Esophagus muscularis mucosa (tissue), 4 donors: ENCODE data around the gene UBE2E2. TPM values are rescaled to one million over a fixed set of nuclear protein-coding genes. Genes with fewer than 3 reads are reported as not detected.

ENCODE experiments used
- DNase-seq: peaks from one replicate; pipeline ENCODE4 v3.0.0-alpha.2; 2017; ENCODE audit errors: extremely low spot score
- H3K27ac ChIP-seq, 4 donors: fragments of 200-600 bp; sonication (generic); replicated peaks in 1 of 4; 1 replicate in 3 of 4; 2 replicates in 1 of 4; pipeline ENCODE4 v1.5.1; 2016 to 2019; ENCODE audit warnings: mild to moderate bottlenecking in 1 of 4
- H3K27me3 ChIP-seq, 4 donors: fragments of 200-600 bp; sonication (generic); one replicate each; pipeline versions ENCODE4 v1.5.1 to v1.6.0; 2016 to 2019
- H3K36me3 ChIP-seq, 4 donors: fragments of 200-600 bp; sonication (generic); one replicate each; pipeline ENCODE4 v1.5.1; 2016 to 2019
- H3K4me1 ChIP-seq, 4 donors: fragments of 200-600 bp; sonication (generic); one replicate each; pipeline ENCODE4 v1.5.1; 2016 to 2019
- H3K4me3 ChIP-seq, 4 donors: fragments of 200-600 bp; sonication (generic); 1 replicate in 2 of 4; 2 replicates in 2 of 4; pipeline ENCODE4 v1.5.1; 2016 to 2019; ENCODE audit warnings: mild to moderate bottlenecking in 4 of 4, moderate library complexity in 1 of 4
- H3K9me3 ChIP-seq, 4 donors: fragments of 200-600 bp; sonication (generic); 1 replicate in 3 of 4; 2 replicates in 1 of 4; pipeline ENCODE4 v1.5.1; 2016 to 2019
- EP300 ChIP-seq: sonication (generic); formaldehyde crosslinking; IDR thresholded peaks from one replicate; pipeline ENCODE4 v1.6.1; 2017; ENCODE audit warnings: antibody characterized with exemption
- POLR2A ChIP-seq: fragments of 450-650 bp; IDR thresholded peaks from one replicate; pipeline ENCODE4 v1.6.1; 2017; ENCODE audit warnings: antibody characterized with exemption, moderate library complexity, mild to moderate bottlenecking, low read depth
- POLR2AphosphoS5 ChIP-seq, 2 donors: sonication (generic); formaldehyde crosslinking; IDR thresholded peaks; one replicate each; pipeline ENCODE4 v1.6.1; 2017; ENCODE audit warnings: antibody characterized with exemption in 2 of 2
- WGBS: methylation state at CpG from one replicate; pipeline ENCODE4 v1.1.5; 2018; 5-methylcytosine and 5-hydroxymethylcytosine counted together
- intact Hi-C: fragments of 100-400 bp; cut with DNase I; formaldehyde crosslinking; loops from one replicate; pipeline ENCODE4 v1.15.1; 2023
- total RNA-seq, 4 donors: library from RNA; depleted of rRNA; stranded (reverse); fragments of >200 nt; gene quantifications; one replicate each; pipeline versions ENCODE4 v1.1.0 to v1.2.1, GENCODE V29; 2016
- TF ChIP-seq, protein P1 (sequence below), 3 experiments: fragments of 200-600 bp in 2 of 3; fragments of 450-650 bp in 1 of 3; sonication (generic) in 2 of 3; IDR thresholded peaks; one replicate each; pipeline ENCODE4 v1.5.1; 2017 to 2019; ENCODE audit warnings: antibody characterized with exemption in 3 of 3, mild to moderate bottlenecking in 2 of 3, moderate library complexity in 1 of 3

The UBE2E2 gene
- total RNA-seq, 4 donors from 2014 or later: 53.5 to 143 (median 90.3) TPM

- 89% methylated on average over 4 of the region's 4 CpGs for WGBS
- intact Hi-C loops: no loop called here
- H3K27me3 ChIP-seq: no peaks in the 10 kb centered on the region
- no peaks in the 10 kb centered on the region for H3K36me3 ChIP-seq
- H3K27ac ChIP-seq: no peak overlapping the region
- TF ChIP-seq, protein P1, sequence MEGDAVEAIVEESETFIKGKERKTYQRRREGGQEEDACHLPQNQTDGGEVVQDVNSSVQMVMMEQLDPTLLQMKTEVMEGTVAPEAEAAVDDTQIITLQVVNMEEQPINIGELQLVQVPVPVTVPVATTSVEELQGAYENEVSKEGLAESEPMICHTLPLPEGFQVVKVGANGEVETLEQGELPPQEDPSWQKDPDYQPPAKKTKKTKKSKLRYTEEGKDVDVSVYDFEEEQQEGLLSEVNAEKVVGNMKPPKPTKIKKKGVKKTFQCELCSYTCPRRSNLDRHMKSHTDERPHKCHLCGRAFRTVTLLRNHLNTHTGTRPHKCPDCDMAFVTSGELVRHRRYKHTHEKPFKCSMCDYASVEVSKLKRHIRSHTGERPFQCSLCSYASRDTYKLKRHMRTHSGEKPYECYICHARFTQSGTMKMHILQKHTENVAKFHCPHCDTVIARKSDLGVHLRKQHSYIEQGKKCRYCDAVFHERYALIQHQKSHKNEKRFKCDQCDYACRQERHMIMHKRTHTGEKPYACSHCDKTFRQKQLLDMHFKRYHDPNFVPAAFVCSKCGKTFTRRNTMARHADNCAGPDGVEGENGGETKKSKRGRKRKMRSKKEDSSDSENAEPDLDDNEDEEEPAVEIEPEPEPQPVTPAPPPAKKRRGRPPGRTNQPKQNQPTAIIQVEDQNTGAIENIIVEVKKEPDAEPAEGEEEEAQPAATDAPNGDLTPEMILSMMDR (IDR thresholded peaks at IDR 0.05): no peak
- TF ChIP-seq POLR2AphosphoS5 (IDR thresholded peaks at IDR 0.05) (no peak), POLR2A (no peak)
- H3K4me1 ChIP-seq: no peaks in the 10 kb centered on the region
- H3K9me3 ChIP-seq: peaks cover 0 to 2% (median 0%) of the 10 kb centered on the region in 4 donors
- H3K4me3 ChIP-seq: no peak overlapping the region
- DNase-seq: no peak
Observed at GRCh38 chr3:23474580-23475357, 271.6 kb downstream of the UBE2E2 start.

GRCh38 chr3:23475446-23475845 lies 272.3 kb downstream of the UBE2E2 start:
- H3K9me3 ChIP-seq: peaks cover 0 to 4% (median 0%) of the 10 kb centered on the region in 4 donors
- DNase-seq: no peak
- H3K27me3 ChIP-seq: no peaks in the 10 kb centered on the region
- H3K27ac ChIP-seq: no peak overlapping the region
- no peaks in the 10 kb centered on the region for H3K4me1 ChIP-seq
- H3K4me3 ChIP-seq: no peak overlapping the region
- H3K36me3 ChIP-seq: no peaks in the 10 kb centered on the region
- no peak for TF ChIP-seq EP300
- TF ChIP-seq, protein P1 (IDR thresholded peaks at IDR 0.05): no peak
- no peak for TF ChIP-seq POLR2A
- TF ChIP-seq POLR2AphosphoS5 (IDR thresholded peaks at IDR 0.05): no peak
- 100% methylated on average over 2 of the region's 2 CpGs for WGBS
- intact Hi-C loops: no loop called here

GRCh38 chr3:23479026-23479425 lies 275.9 kb downstream of the UBE2E2 start:
- no peaks in the 10 kb centered on the region for H3K36me3 ChIP-seq
- TF ChIP-seq, protein P1 (IDR thresholded peaks at IDR 0.05): no peak
- no peak for TF ChIP-seq POLR2AphosphoS5 (IDR thresholded peaks at IDR 0.05)
- no peak for TF ChIP-seq EP300
- no peak for TF ChIP-seq POLR2A
- no peak overlapping the region for H3K4me3 ChIP-seq
- H3K4me1 ChIP-seq: peaks cover 9 to 14% (median 12%) of the 10 kb centered on the region in 4 donors
- no peaks in the 10 kb centered on the region for H3K27me3 ChIP-seq
- no peak overlapping the region for H3K27ac ChIP-seq
- no peak for DNase-seq
- WGBS: 100% methylated on average over 2 of the region's 3 CpGs
- intact Hi-C loops: no loop called here
- peaks cover 0 to 4% (median 0%) of the 10 kb centered on the region in 4 donors for H3K9me3 ChIP-seq

GRCh38 chr3:23479615-23480328 lies 276.6 kb downstream of the UBE2E2 start:
- 100% methylated on average over 4 of the region's 7 CpGs for WGBS
- H3K27ac ChIP-seq: no peak overlapping the region
- no peaks in the 10 kb centered on the region for H3K36me3 ChIP-seq
- intact Hi-C loops: no loop called here
- TF ChIP-seq, protein P1 (IDR thresholded peaks at IDR 0.05): no peak
- TF ChIP-seq POLR2A: no peak
- no peak for TF ChIP-seq POLR2AphosphoS5 (IDR thresholded peaks at IDR 0.05)
- no peak for TF ChIP-seq EP300
- H3K4me1 ChIP-seq: peaks cover 9 to 14% (median 12%) of the 10 kb centered on the region in 4 donors
- H3K9me3 ChIP-seq: peaks cover 0 to 4% (median 0%) of the 10 kb centered on the region in 4 donors
- DNase-seq: no peak
- no peaks in the 10 kb centered on the region for H3K27me3 ChIP-seq
- no peak overlapping the region for H3K4me3 ChIP-seq
